ENCODE results near the gene SCFD2. TPM values are rescaled to one million over a fixed set of nuclear protein-coding genes. Genes with fewer than 3 reads are reported as not detected.

The SCFD2 gene
- total RNA-seq, 1 experiment from 2014 or later, result 8.1 TPM

GRCh38 chr4:53371843-53372521 is 6.1 kb upstream of the SCFD2 start:
- Histone ChIP-seq H4K20me1 (ENCODE audit: insufficient read depth) (no peaks in the 10 kb centered on the region), H3K9me3 (ENCODE audit: insufficient read depth, low read depth) (no peaks in the 10 kb centered on the region), H3K79me2 (ENCODE audit: low read depth) (no peaks in the 10 kb centered on the region), H3K4me2 (no peak overlapping the region), H3F3A (ENCODE audit: insufficient read depth, low read depth) (no peaks in the 10 kb centered on the region; the same call in 1 of the 2 replicates), H3K27ac (no peak overlapping the region), H3K4me3 (no peak overlapping the region), H2AFZ (no peak overlapping the region), H3K27me3 (ENCODE audit: insufficient read depth, low read depth) (0 out of 2 replicates have a peak, but pooled peaks cover 5% of the 10 kb centered on the region), H3K4me1 (replicated peaks; ENCODE audit: insufficient read depth) (no peaks in the 10 kb centered on the region), H3K9me2 (ENCODE audit: insufficient read depth) (no peaks in the 10 kb centered on the region; the same call in 1 of the 2 replicates), H3K36me3 (ENCODE audit: low read depth) (no peaks in the 10 kb centered on the region)
- intact Hi-C loops (cut with micrococcal nuclease; ENCODE audit: unreplicated experiment), result no loop called here
- no peak for TF ChIP-seq CTCF (conservative IDR thresholded peaks at IDR 0.05)
- TF ChIP-seq EZH2 (IDR thresholded peaks at IDR 0.05; ENCODE audit: low read depth), result no peak
- DNase-seq, result no peak
- CTCF ChIA-PET, result no interaction called here
- POLR2A ChIA-PET (ENCODE audit: unreplicated experiment), result no interaction called here
- no TSS peak for BruUV-seq (replicated peaks)

GRCh38 chr4:53371049-53371448 is 5.2 kb upstream of the SCFD2 start:
- BruUV-seq (replicated peaks), result no TSS peak
- no peaks in the 10 kb centered on the region for H3F3A ChIP-seq (ENCODE audit: insufficient read depth, low read depth)
- CTCF ChIA-PET, result no interaction called here

GRCh38 chr4:53367721-53368120 is 1.9 kb upstream of the SCFD2 start:
- H4K20me1 ChIP-seq (ENCODE audit: insufficient read depth), result no peaks in the 10 kb centered on the region
- H3F3A ChIP-seq (ENCODE audit: insufficient read depth, low read depth), result no peaks in the 10 kb centered on the region
- H3K9me3 ChIP-seq (ENCODE audit: insufficient read depth, low read depth), result no peaks in the 10 kb centered on the region
- 0 out of 2 replicates have a peak, but pooled peaks cover 5% of the 10 kb centered on the region for H3K27me3 ChIP-seq (ENCODE audit: insufficient read depth, low read depth)
- H3K9me2 ChIP-seq (ENCODE audit: insufficient read depth), result no peaks in the 10 kb centered on the region; the same call in 1 of the 2 replicates
- DNase-seq, result no peak
- H3K36me3 ChIP-seq (ENCODE audit: low read depth), result no peaks in the 10 kb centered on the region
- no peak overlapping the region for H3K4me3 ChIP-seq
- intact Hi-C loops (cut with micrococcal nuclease; ENCODE audit: unreplicated experiment), result loop anchor here (5.0 kb wide), 1 partner anchor 225 kb away; the partner anchor contains the start of gene LNX1
- peaks cover 18% of the 10 kb centered on the region; the same call in 1 of the 2 replicates for H3K4me1 ChIP-seq (replicated peaks; ENCODE audit: insufficient read depth)
- CTCF ChIA-PET, result no interaction called here
- H2AFZ ChIP-seq, result no peak overlapping the region
- H3K79me2 ChIP-seq (ENCODE audit: low read depth), result peaks cover 17% of the 10 kb centered on the region
- no TSS peak for BruUV-seq (replicated peaks)
- H3K27ac ChIP-seq, result no peak overlapping the region
- POLR2A ChIA-PET (ENCODE audit: unreplicated experiment), result no interaction called here
- H3K4me2 ChIP-seq, result no peak overlapping the region
- TF ChIP-seq CTCF (conservative IDR thresholded peaks at IDR 0.05) (no peak), EZH2 (IDR thresholded peaks at IDR 0.05; ENCODE audit: low read depth) (no peak)

More at GRCh38 chr4:53371049-53371448, 5.2 kb upstream of the SCFD2 start:
- Histone ChIP-seq H3K4me3 (no peak overlapping the region), H3K79me2 (ENCODE audit: low read depth) (no peaks in the 10 kb centered on the region), H3K27me3 (ENCODE audit: insufficient read depth, low read depth) (0 out of 2 replicates have a peak, but pooled peaks cover 5% of the 10 kb centered on the region), H3K4me1 (replicated peaks; ENCODE audit: insufficient read depth) (peaks cover 6% of the 10 kb centered on the region; the same call in 1 of the 2 replicates), H3K9me2 (ENCODE audit: insufficient read depth) (no peaks in the 10 kb centered on the region; the same call in 1 of the 2 replicates), H3K36me3 (ENCODE audit: low read depth) (no peaks in the 10 kb centered on the region), H3K4me2 (no peak overlapping the region), H2AFZ (no peak overlapping the region), H3K27ac (no peak overlapping the region), H3K9me3 (ENCODE audit: insufficient read depth, low read depth) (no peaks in the 10 kb centered on the region), H4K20me1 (ENCODE audit: insufficient read depth) (no peaks in the 10 kb centered on the region)
- no peak for DNase-seq
- no peak for TF ChIP-seq EZH2 (IDR thresholded peaks at IDR 0.05; ENCODE audit: low read depth)
- no peak for TF ChIP-seq CTCF (conservative IDR thresholded peaks at IDR 0.05)
- intact Hi-C loops (cut with micrococcal nuclease; ENCODE audit: unreplicated experiment), result no loop called here
- POLR2A ChIA-PET (ENCODE audit: unreplicated experiment), result no interaction called here

Data from PC-9 (cell line).